Breast epithelium (tissue), 4 donors: ENCODE measurements around the gene DBNDD1. TPM values are rescaled to one million over a fixed set of nuclear protein-coding genes. Genes with fewer than 3 reads are reported as not detected.

ENCODE experiments used
- DNase-seq, 2 donors: peaks; one replicate each; pipeline ENCODE4 v3.0.0-alpha.2; 2019; ENCODE audit warnings: low spot score in 2 of 2
- H3K27ac ChIP-seq, 2 donors: fragments of 200-600 bp; sonication (generic) in 1 of 2; one replicate each; pipeline ENCODE4 v1.5.1; 2016 to 2019; ENCODE audit warnings: mild to moderate bottlenecking in 1 of 2
- H3K27me3 ChIP-seq, 2 donors: fragments of 200-600 bp; sonication (generic) in 1 of 2; one replicate each; pipeline versions ENCODE4 v1.5.1 to v1.6.0; 2017 to 2019; ENCODE audit warnings: control low read depth in 1 of 2, mild to moderate bottlenecking in 1 of 2
- H3K36me3 ChIP-seq: fragments of 200-600 bp; one replicate; pipeline ENCODE4 v1.5.1; 2019
- H3K4me1 ChIP-seq, 2 donors: fragments of 200-600 bp; sonication (generic); one replicate each; pipeline ENCODE4 v1.5.1; 2016 to 2019; ENCODE audit warnings: control low read depth in 1 of 2
- H3K4me3 ChIP-seq, 3 donors: fragments of 200-600 bp; sonication (generic); 1 replicate in 2 of 3; 2 replicates in 1 of 3; pipeline ENCODE4 v1.5.1; 2016 to 2019; ENCODE audit warnings: mild to moderate bottlenecking in 3 of 3, moderate library complexity in 2 of 3
- H3K9me3 ChIP-seq, 2 donors: fragments of 200-600 bp; sonication (generic) in 1 of 2; one replicate each; pipeline ENCODE4 v1.5.1; 2016 to 2019; ENCODE audit warnings: control low read depth in 1 of 2
- POLR2A ChIP-seq: fragments of 450-650 bp; IDR thresholded peaks from one replicate; pipeline ENCODE4 v1.6.1; 2016; ENCODE audit warnings: antibody characterized with exemption, mild to moderate bottlenecking, moderate library complexity
- POLR2AphosphoS5 ChIP-seq, 3 donors: sonication (generic); formaldehyde crosslinking; IDR thresholded peaks; one replicate each; pipeline ENCODE4 v1.6.1; 2017; ENCODE audit warnings: antibody characterized with exemption in 3 of 3
- intact Hi-C: fragments of 100-400 bp; cut with DNase I; formaldehyde crosslinking; loops from one replicate; pipeline ENCODE4 v1.15.1; 2023; ENCODE audit warnings: low total_unique reads
- total RNA-seq, 3 donors: library from RNA; depleted of rRNA; stranded (reverse); fragments of >200 nt; gene quantifications; one replicate each; pipeline ENCODE4 v1.1.0, GENCODE V29; 2016
- TF ChIP-seq, protein P1 (sequence below), 3 donors: fragments of 450-650 bp; IDR thresholded peaks; one replicate each; pipeline ENCODE4 v1.5.1; 2016 to 2017; ENCODE audit warnings: antibody characterized with exemption in 3 of 3, mild to moderate bottlenecking in 3 of 3, moderate library complexity in 3 of 3

The DBNDD1 gene
- total RNA-seq, 3 donors from 2014 or later: 3.7 to 7.9 (median 6.0) TPM

DNA sequence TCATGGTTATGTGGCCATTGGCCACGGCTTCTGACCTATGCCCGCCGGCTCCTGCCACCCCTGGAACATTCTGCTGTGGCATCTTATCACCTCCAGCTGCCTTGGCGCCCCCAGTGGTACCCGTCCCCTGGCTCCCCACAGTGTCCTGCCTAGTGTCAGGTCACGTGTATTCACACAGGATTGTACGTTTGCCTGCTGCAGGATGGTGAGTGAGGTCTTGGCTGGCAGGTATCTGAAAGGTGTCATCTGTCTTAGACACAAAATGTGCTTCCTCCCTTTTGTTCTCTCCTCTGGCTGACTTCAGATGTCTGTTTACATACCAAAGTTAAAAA lies 24.9 kb downstream of the DBNDD1 start:
- TF ChIP-seq, protein P1, sequence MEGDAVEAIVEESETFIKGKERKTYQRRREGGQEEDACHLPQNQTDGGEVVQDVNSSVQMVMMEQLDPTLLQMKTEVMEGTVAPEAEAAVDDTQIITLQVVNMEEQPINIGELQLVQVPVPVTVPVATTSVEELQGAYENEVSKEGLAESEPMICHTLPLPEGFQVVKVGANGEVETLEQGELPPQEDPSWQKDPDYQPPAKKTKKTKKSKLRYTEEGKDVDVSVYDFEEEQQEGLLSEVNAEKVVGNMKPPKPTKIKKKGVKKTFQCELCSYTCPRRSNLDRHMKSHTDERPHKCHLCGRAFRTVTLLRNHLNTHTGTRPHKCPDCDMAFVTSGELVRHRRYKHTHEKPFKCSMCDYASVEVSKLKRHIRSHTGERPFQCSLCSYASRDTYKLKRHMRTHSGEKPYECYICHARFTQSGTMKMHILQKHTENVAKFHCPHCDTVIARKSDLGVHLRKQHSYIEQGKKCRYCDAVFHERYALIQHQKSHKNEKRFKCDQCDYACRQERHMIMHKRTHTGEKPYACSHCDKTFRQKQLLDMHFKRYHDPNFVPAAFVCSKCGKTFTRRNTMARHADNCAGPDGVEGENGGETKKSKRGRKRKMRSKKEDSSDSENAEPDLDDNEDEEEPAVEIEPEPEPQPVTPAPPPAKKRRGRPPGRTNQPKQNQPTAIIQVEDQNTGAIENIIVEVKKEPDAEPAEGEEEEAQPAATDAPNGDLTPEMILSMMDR (IDR thresholded peaks at IDR 0.05): no peak
- no peak for TF ChIP-seq POLR2AphosphoS5 (IDR thresholded peaks at IDR 0.05)
- TF ChIP-seq POLR2A: no peak
- Histone ChIP-seq H3K36me3 (no peaks in the 10 kb centered on the region), H3K4me1 (no peaks in the 10 kb centered on the region), H3K27me3 (no peaks in the 10 kb centered on the region), H3K9me3 (no peaks in the 10 kb centered on the region), H3K4me3 (no peak overlapping the region), H3K27ac (peak overlapping the region; percentile 74 to 92)
- intact Hi-C loops: no loop called here
- DNase-seq: no peak

DNA sequence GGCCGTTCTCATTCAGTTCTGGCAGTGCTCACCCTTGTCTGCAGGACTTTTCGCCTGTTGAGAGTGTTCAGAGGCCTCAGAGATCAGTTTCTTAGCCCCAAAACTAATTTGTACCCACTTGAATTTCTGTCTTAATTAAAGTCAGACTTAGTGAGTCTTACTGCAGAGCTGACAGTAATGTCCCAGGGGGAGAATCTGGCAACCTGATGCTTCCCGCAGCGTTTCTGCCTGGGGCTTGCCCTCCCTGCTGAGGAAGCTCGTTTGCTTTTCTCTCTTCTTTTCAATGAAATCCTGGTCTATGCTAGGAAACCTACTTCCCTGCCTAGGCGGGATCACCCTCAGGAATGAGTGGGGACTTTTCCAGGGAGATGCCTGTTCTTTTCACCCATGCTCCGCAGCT lies 25.3 kb downstream of the DBNDD1 start:
- Histone ChIP-seq H3K27me3 (no peaks in the 10 kb centered on the region), H3K4me3 (no peak overlapping the region), H3K4me1 (no peaks in the 10 kb centered on the region), H3K36me3 (no peaks in the 10 kb centered on the region), H3K9me3 (no peaks in the 10 kb centered on the region), H3K27ac (peak overlapping the region; percentile 74 to 92)
- DNase-seq: no peak
- intact Hi-C loops: no loop called here
- no peak for TF ChIP-seq POLR2A
- TF ChIP-seq, protein P1 (IDR thresholded peaks at IDR 0.05): no peak
- no peak for TF ChIP-seq POLR2AphosphoS5 (IDR thresholded peaks at IDR 0.05)

DNA sequence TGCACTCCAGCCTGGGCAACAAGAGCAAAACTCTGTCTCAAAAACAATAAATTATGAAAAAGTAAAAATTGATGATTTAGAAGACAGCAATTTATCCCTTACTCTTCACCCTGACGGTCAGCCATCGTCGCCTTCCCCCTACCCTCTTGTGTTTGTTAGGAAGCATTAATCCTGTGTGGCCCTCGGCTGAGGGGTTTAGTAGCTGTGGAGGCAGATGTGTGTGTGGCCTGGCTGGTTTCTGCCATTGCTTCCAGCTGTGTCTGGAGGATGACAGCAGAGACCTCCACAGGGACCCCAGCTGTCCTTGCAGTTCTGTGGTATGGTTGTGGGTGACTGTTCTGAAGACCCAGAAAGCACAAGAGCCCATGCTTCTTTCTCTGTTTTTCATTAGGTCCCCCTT lies 25.9 kb downstream of the DBNDD1 start:
- no peak for DNase-seq
- Histone ChIP-seq H3K36me3 (no peaks in the 10 kb centered on the region), H3K27me3 (no peaks in the 10 kb centered on the region), H3K4me3 (no peak overlapping the region), H3K4me1 (no peaks in the 10 kb centered on the region), H3K9me3 (no peaks in the 10 kb centered on the region), H3K27ac (no peak overlapping the region)
- intact Hi-C loops: no loop called here
- TF ChIP-seq POLR2A (no peak), POLR2AphosphoS5 (IDR thresholded peaks at IDR 0.05) (no peak)
- TF ChIP-seq, protein P1 (IDR thresholded peaks at IDR 0.05): no peak

DNA sequence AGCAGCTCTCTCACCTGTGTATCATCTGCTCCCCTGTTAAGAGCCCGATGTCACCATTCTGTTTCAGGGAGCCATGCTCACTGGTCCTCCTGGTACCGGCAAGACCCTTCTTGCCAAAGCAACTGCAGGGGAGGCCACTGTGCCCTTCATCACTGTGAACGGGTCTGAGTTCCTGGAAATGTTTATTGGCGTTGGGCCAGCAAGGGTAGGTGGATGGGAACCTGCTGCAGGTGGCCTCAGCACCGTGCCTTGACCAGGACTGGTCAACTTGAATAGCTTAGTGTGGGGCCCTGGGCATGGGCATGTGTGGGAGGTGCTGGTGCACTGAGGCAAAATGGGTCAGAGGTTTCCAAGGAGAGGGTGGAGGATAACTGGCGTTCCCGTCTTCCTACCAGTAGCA lies 28.5 kb downstream of the DBNDD1 start:
- no peaks in the 10 kb centered on the region for H3K36me3 ChIP-seq
- H3K27ac ChIP-seq: no peak overlapping the region
- H3K4me3 ChIP-seq: no peak overlapping the region
- no peaks in the 10 kb centered on the region for H3K27me3 ChIP-seq
- no peaks in the 10 kb centered on the region for H3K9me3 ChIP-seq
- intact Hi-C loops: no loop called here
- DNase-seq: no peak
- TF ChIP-seq POLR2AphosphoS5 (IDR thresholded peaks at IDR 0.05) (no peak), POLR2A (no peak)
- TF ChIP-seq, protein P1 (IDR thresholded peaks at IDR 0.05): no peak
- no peaks in the 10 kb centered on the region for H3K4me1 ChIP-seq

DNA sequence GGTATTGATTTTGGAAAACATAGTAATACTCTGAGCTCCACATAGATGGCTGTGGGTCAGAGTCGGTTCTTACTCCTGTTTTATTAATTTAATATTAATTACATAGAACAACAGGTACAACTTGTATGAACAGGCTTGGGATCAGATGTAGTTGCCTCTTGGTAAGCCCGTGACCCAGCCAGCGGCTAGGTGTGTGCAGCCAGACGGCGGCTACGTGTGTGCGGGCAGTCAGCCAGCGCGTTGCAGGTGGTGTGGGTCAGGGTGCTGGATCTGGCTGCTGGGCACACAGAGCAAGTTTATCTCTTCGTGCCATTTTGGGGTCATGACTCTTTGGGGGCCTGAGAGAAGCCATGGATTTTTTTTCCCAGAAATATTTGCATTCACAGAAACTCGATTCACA lies 30.3 kb downstream of the DBNDD1 start:
- DNase-seq: no peak
- Histone ChIP-seq H3K27ac (no peak overlapping the region), H3K27me3 (no peaks in the 10 kb centered on the region), H3K4me1 (no peaks in the 10 kb centered on the region), H3K9me3 (no peaks in the 10 kb centered on the region), H3K4me3 (no peak overlapping the region), H3K36me3 (no peaks in the 10 kb centered on the region)
- TF ChIP-seq POLR2A (no peak), POLR2AphosphoS5 (IDR thresholded peaks at IDR 0.05) (no peak)
- TF ChIP-seq, protein P1 (IDR thresholded peaks at IDR 0.05): no peak
- intact Hi-C loops: no loop called here
